Astrocyte of the cerebellum (primary cell): ENCODE measurements around the gene GIPR.
"Not testable (repeated sequence)": the region's sequence is repeated elsewhere in the genome, so short reads cannot be mapped to it uniquely, and the experiment has no call there.

Source experiments
- DNase-seq: peaks from one replicate; pipeline ENCODE4 v3.0.0-alpha.2; 2011; ENCODE audit warnings: low read depth
- H3K4me3 ChIP-seq: 2 replicates; pipeline ENCODE4 v1.5.1; 2011; ENCODE audit warnings: mild to moderate bottlenecking, low read depth, low read length, moderate library complexity
- CTCF ChIP-seq: IDR thresholded peaks from 2 replicates; pipeline ENCODE4 v1.5.1; 2012; ENCODE audit warnings: low read length, low read depth, moderate library complexity, mild to moderate bottlenecking; ENCODE audit errors: missing control alignments
- in situ Hi-C: cut with HindIII; loops from 2 replicates; pipeline ENCODE4 v1.10.0; 2017; ENCODE audit warnings: low sequenced_read_pairs

Gene GIPR

GRCh38 chr19:45716359-45717130 is 48.5 kb downstream of the GIPR start:
- in situ Hi-C loops, result no loop called here
- no peak for DNase-seq
- TF ChIP-seq CTCF, result no peak
- H3K4me3 ChIP-seq, result peak overlapping the region; percentile 81

- in situ Hi-C loops, result no loop called here
- peak; percentile 35 for TF ChIP-seq CTCF
- peak; percentile 95 for DNase-seq
- peak overlapping the region; percentile 81 for H3K4me3 ChIP-seq
These were observed 49.3 kb downstream of the GIPR start for GRCh38 chr19:45717131-45717982.

DNA sequence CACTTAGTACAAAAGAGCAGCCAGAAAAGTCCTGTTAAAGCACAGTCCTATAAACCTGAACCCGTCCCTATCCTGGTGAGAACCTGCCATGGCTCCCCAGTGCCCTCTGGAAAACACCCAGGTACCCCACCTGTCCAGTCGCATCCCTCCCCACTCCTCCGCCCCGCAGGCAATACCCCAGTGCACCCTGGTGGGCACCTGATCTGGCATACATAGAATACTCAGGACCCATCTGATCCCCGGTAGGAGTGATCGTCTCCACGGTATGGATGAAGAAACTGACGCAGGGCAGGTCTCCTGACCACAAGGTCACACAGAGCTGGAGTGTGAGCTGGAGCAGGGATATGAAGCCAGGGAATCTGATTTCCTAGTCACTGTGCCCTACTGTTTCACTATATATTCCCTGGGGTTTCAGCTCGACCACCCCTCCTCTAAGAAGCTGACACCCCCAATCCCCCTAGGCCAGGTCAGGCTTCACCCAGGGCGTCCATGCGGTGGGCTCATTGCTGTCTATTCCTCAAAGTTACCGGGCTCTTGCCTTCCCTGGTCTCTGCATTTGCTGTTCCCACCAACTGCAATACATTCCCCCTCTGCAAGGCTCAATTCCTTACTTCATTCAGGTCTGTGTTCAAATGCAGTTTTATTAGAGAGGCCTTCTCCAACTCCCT is 50.1 kb downstream of the GIPR start:
- DNase-seq, result no peak
- no peak for TF ChIP-seq CTCF
- H3K4me3 ChIP-seq, result peak overlapping the region; percentile 81
- in situ Hi-C loops, result no loop called here

- DNase-seq, in situ Hi-C loops, H3K4me3 ChIP-seq: not testable (repeated sequence)
These were observed 52.0 kb downstream of the GIPR start for GRCh38 chr19:45720065-45720464.

DNA sequence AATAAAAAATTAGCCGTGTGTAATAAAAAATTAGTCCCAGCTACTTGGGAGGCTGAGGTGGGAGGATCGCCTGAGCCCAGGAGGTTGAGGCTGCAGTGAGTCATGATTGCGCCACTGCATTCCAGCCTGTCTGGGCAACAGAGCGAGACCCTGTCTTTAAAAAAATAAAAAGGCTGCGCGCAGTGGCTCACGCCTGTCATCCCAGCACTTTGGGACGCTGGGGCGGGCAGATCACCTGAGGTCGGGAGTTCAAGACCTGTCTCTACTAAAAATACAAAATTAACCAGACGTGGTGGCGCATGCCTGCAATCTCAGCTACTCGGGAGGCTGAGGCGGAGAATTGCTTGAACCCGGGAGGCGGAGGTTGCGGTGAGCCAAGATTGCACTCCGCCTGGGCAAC is 60.7 kb downstream of the GIPR start:
- H3K4me3 ChIP-seq, DNase-seq, in situ Hi-C loops: not testable (repeated sequence)

DNA sequence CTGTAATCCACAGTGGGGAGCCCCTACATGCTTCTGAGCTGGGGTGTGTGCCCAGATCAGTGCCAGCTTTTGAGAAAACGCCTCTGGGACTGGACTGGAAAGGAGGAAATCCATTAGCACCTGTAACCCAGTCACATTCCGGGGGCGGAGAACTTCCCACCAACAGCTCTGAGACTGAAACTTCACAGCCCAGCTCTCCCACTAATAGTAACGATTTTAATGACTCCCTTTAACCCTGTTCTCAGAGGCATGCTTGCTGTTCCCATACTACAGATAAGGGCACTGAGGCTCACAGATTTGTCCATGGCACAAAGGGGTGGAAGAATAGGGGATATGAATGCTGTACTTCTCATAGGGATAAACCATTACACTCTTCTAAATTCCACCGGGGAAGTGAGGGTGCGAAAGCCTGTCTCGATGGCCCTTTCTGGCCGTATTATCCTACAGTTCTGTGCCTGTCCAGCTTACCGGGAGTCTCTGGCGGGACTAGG is 61.8 kb downstream of the GIPR start:
- peak overlapping the region; percentile 93 for H3K4me3 ChIP-seq
- DNase-seq, result no peak
- in situ Hi-C loops, result no loop called here
- TF ChIP-seq CTCF, result no peak
